Chondrocyte (in vitro differentiated cells): ENCODE data around the gene AQP12A. TPM values are rescaled to one million over a fixed set of nuclear protein-coding genes. Genes with fewer than 3 reads are reported as not detected.
"Not testable (repeated sequence)": the region's sequence is repeated elsewhere in the genome, so short reads cannot be mapped to it uniquely, and the experiment has no call there.

Experiments
- DNase-seq: peaks from one replicate; pipeline ENCODE4 v3.0.0; 2021; ENCODE audit warnings: mixed read lengths, low spot score
- H3K27ac Mint-ChIP-seq: one replicate; pipeline ENCODE4 v1.8.0; 2021; ENCODE audit warnings: mild to moderate bottlenecking, moderate library complexity, mixed read lengths; ENCODE audit not compliant: unreplicated experiment
- H3K27me3 Mint-ChIP-seq: 2 replicates; pipeline ENCODE4 v1.8.0; 2021; ENCODE audit warnings: low read depth, mixed read lengths
- H3K36me3 Mint-ChIP-seq: 2 replicates; pipeline ENCODE4 v1.8.0; 2021; ENCODE audit warnings: low read depth, mixed read lengths
- H3K4me1 Mint-ChIP-seq: 2 replicates; pipeline ENCODE4 v1.8.0; 2021; ENCODE audit warnings: low read depth, mild to moderate bottlenecking, mixed read lengths
- H3K4me3 Mint-ChIP-seq: one replicate; pipeline ENCODE4 v1.8.0; 2021; ENCODE audit warnings: mild to moderate bottlenecking, moderate library complexity, mixed read lengths; ENCODE audit not compliant: unreplicated experiment
- H3K9me3 Mint-ChIP-seq: 2 replicates; pipeline ENCODE4 v1.8.0; 2021; ENCODE audit warnings: low read depth, mixed read lengths
- CTCF ChIP-seq: fragments of 200-600 bp; sonication (generic); IDR thresholded peaks from 2 replicates; pipeline ENCODE4 v1.5.0; 2021; ENCODE audit warnings: antibody characterized with exemption, mild to moderate bottlenecking, moderate library complexity
- total RNA-seq: library from RNA; stranded (reverse); gene quantifications from 3 replicates; pipeline ENCODE4 v1.2.1, GENCODE V29; 2021

Gene AQP12A
- total RNA-seq, 1 donor from 2014 or later: not detected

- H3K4me1 Mint-ChIP-seq: peaks cover 3% of the 10 kb centered on the region
- H3K9me3 Mint-ChIP-seq: no peaks in the 10 kb centered on the region
- H3K4me3 Mint-ChIP-seq: no peak overlapping the region
- H3K27ac Mint-ChIP-seq: no peak overlapping the region
- peaks cover 33% of the 10 kb centered on the region for H3K27me3 Mint-ChIP-seq
- TF ChIP-seq CTCF: no peak
- no peaks in the 10 kb centered on the region for H3K36me3 Mint-ChIP-seq
- DNase-seq: no peak
Measured at GRCh38 chr2:240672701-240673190, 18.9 kb upstream of the AQP12A start.

- not testable (repeated sequence) for DNase-seq, H3K27ac Mint-ChIP-seq, H3K9me3 Mint-ChIP-seq, H3K36me3 Mint-ChIP-seq, H3K4me1 Mint-ChIP-seq, H3K4me3 Mint-ChIP-seq
- peaks cover 24% of the 10 kb centered on the region for H3K27me3 Mint-ChIP-seq
Measured at GRCh38 chr2:240674461-240675184, 17.0 kb upstream of the AQP12A start.

GRCh38 chr2:240675345-240675744 lies 16.3 kb upstream of the AQP12A start:
- not testable (repeated sequence) for H3K4me1 Mint-ChIP-seq

GRCh38 chr2:240678043-240678442 lies 13.6 kb upstream of the AQP12A start:
- not testable (repeated sequence) for H3K27me3 Mint-ChIP-seq, H3K4me3 Mint-ChIP-seq, H3K27ac Mint-ChIP-seq, DNase-seq, H3K36me3 Mint-ChIP-seq, H3K9me3 Mint-ChIP-seq, H3K4me1 Mint-ChIP-seq

More at GRCh38 chr2:240675345-240675744, 16.3 kb upstream of the AQP12A start:
- peaks cover 19% of the 10 kb centered on the region for H3K27me3 Mint-ChIP-seq
- not testable (repeated sequence) for H3K27ac Mint-ChIP-seq, H3K36me3 Mint-ChIP-seq, DNase-seq, H3K4me3 Mint-ChIP-seq, H3K9me3 Mint-ChIP-seq

- H3K36me3 Mint-ChIP-seq, H3K4me3 Mint-ChIP-seq, H3K9me3 Mint-ChIP-seq, H3K27me3 Mint-ChIP-seq, H3K27ac Mint-ChIP-seq, DNase-seq, H3K4me1 Mint-ChIP-seq: not testable (repeated sequence)
Measured at GRCh38 chr2:240678909-240679308, 12.8 kb upstream of the AQP12A start.

GRCh38 chr2:240680185-240680584 lies 11.5 kb upstream of the AQP12A start:
- not testable (repeated sequence) for H3K36me3 Mint-ChIP-seq, H3K4me1 Mint-ChIP-seq, DNase-seq, H3K27me3 Mint-ChIP-seq, H3K27ac Mint-ChIP-seq, H3K4me3 Mint-ChIP-seq, H3K9me3 Mint-ChIP-seq

- H3K27me3 Mint-ChIP-seq: peaks cover 21% of the 10 kb centered on the region
- H3K36me3 Mint-ChIP-seq, H3K27ac Mint-ChIP-seq, H3K4me1 Mint-ChIP-seq, H3K9me3 Mint-ChIP-seq, H3K4me3 Mint-ChIP-seq: not testable (repeated sequence)
- peak; percentile 90 for DNase-seq
Measured at GRCh38 chr2:240682431-240683224, 9.0 kb upstream of the AQP12A start, which contains the start of gene AQP12B. AQP12B (minus strand) TSS chr2:240682885; CDS start chr2:240682837, 48 bp downstream.

- not testable (repeated sequence) for H3K9me3 Mint-ChIP-seq, DNase-seq, H3K4me3 Mint-ChIP-seq, H3K36me3 Mint-ChIP-seq, H3K4me1 Mint-ChIP-seq, H3K27ac Mint-ChIP-seq
- peaks cover 21% of the 10 kb centered on the region for H3K27me3 Mint-ChIP-seq
Measured at GRCh38 chr2:240683329-240683979, 8.2 kb upstream of the AQP12A start.

- H3K4me1 Mint-ChIP-seq, DNase-seq, H3K36me3 Mint-ChIP-seq, H3K4me3 Mint-ChIP-seq, H3K27ac Mint-ChIP-seq, H3K9me3 Mint-ChIP-seq: not testable (repeated sequence)
- H3K27me3 Mint-ChIP-seq: peaks cover 21% of the 10 kb centered on the region
Measured at GRCh38 chr2:240683980-240684728, 7.5 kb upstream of the AQP12A start.
